ENCODE measurements around the gene HMCES.

The HMCES gene

DNA sequence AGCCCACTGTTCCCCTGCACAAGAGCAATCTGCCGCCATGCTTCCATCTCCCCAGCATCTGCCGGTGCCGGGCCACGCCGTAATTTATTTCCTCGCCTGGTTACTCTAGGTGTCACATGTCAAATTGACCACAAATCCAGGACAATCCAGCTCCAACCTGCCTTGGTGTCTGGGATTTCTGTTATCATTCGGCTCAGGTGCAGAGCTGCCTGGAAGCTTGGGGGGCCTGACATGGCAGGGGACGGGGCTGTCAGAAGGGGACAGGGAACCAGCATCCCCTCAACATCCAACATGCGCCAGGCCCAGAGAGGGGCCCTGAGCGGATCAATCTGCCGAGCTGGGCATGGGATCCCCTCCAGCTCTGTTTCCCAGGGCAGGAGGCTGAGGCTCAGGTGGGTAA lies 47.9 kb downstream of the HMCES start:
- TF ChIP-seq ZNF433 (tag by site-specific recombination; IDR thresholded peaks at IDR 0.05; ENCODE audit: low read depth) (no peak), ZNF768 (tag by site-specific recombination; IDR thresholded peaks at IDR 0.05) (no peak), ZNF670 (tag by site-specific recombination; IDR thresholded peaks at IDR 0.05; ENCODE audit: low read depth) (no peak), ZNF610 (tag by site-specific recombination; IDR thresholded peaks at IDR 0.05; ENCODE audit: borderline replicate concordance) (no peak), ZNF19 (tag by site-specific recombination; IDR thresholded peaks at IDR 0.05; ENCODE audit: low read depth) (no peak), YY2 (tag by site-specific recombination; IDR thresholded peaks at IDR 0.05) (no peak), ZNF677 (tag by site-specific recombination; IDR thresholded peaks at IDR 0.05) (no peak), ZNF548 (tag by site-specific recombination; IDR thresholded peaks at IDR 0.05) (no peak), ZNF626 (tag by site-specific recombination; IDR thresholded peaks at IDR 0.05) (no peak)
- TF ChIP-seq, protein P1, sequence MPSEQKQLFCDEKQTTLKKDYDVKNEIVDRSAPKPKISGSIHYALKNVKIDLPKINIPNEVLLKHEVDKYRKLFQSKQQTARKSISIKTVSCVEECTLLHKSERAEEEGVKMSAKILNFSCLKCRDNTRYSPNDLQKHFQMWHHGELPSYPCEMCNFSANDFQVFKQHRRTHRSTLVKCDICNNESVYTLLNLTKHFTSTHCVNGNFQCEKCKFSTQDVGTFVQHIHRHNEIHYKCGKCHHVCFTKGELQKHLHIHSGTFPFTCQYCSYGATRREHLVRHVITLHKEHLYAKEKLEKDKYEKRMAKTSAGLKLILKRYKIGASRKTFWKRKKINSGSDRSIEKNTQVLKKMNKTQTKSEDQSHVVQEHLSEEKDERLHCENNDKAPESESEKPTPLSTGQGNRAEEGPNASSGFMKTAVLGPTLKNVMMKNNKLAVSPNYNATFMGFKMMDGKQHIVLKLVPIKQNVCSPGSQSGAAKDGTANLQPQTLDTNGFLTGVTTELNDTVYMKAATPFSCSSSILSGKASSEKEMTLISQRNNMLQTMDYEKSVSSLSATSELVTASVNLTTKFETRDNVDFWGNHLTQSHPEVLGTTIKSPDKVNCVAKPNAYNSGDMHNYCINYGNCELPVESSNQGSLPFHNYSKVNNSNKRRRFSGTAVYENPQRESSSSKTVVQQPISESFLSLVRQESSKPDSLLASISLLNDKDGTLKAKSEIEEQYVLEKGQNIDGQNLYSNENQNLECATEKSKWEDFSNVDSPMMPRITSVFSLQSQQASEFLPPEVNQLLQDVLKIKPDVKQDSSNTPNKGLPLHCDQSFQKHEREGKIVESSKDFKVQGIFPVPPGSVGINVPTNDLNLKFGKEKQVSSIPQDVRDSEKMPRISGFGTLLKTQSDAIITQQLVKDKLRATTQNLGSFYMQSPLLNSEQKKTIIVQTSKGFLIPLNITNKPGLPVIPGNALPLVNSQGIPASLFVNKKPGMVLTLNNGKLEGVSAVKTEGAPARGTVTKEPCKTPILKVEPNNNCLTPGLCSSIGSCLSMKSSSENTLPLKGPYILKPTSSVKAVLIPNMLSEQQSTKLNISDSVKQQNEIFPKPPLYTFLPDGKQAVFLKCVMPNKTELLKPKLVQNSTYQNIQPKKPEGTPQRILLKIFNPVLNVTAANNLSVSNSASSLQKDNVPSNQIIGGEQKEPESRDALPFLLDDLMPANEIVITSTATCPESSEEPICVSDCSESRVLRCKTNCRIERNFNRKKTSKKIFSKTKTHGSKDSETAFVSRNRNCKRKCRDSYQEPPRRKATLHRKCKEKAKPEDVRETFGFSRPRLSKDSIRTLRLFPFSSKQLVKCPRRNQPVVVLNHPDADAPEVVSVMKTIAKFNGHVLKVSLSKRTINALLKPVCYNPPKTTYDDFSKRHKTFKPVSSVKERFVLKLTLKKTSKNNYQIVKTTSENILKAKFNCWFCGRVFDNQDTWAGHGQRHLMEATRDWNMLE (tag by site-specific recombination; conservative IDR thresholded peaks at IDR 0.05; ENCODE audit: low read depth) = no peak
- TF ChIP-seq, protein P2, sequence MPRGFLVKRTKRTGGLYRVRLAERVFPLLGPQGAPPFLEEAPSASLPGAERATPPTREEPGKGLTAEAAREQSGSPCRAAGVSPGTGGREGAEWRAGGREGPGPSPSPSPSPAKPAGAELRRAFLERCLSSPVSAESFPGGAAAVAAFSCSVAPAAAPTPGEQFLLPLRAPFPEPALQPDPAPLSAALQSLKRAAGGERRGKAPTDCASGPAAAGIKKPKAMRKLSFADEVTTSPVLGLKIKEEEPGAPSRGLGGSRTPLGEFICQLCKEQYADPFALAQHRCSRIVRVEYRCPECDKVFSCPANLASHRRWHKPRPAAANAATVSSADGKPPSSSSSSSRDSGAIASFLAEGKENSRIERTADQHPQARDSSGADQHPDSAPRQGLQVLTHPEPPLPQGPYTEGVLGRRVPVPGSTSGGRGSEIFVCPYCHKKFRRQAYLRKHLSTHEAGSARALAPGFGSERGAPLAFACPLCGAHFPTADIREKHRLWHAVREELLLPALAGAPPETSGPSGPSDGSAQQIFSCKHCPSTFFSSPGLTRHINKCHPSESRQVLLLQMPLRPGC (tag by site-specific recombination; IDR thresholded peaks at IDR 0.05) = no peak
- H3K36me3 ChIP-seq (ENCODE audit: control insufficient read depth in 2 of 2, insufficient read depth in 1 of 2, low read length in 2 of 2) = peaks cover 0 to 11% of the 10 kb centered on the region in 2 experiments; a peak in 1 of 3 replicates
- POLR2A ChIA-PET = interaction anchor here (1.2 kb wide), 1 partner anchor 10 kb away, joined by 5 read pairs; a partner anchor contains a TSS
- no peak overlapping the region for H3K27ac ChIP-seq (ENCODE audit: extremely low read depth, low read depth, low read length)
- CTCF ChIA-PET = no interaction called here
- H3K9me3 ChIP-seq (ENCODE audit: control insufficient read depth, insufficient read depth, low read depth, low read length) = no peaks in the 10 kb centered on the region
- no peaks in the 10 kb centered on the region for H3K4me1 ChIP-seq (ENCODE audit: control insufficient read depth, insufficient read depth, low read length)
- no peak overlapping the region for H3K4me3 ChIP-seq (ENCODE audit: low read depth, low read length)

DNA sequence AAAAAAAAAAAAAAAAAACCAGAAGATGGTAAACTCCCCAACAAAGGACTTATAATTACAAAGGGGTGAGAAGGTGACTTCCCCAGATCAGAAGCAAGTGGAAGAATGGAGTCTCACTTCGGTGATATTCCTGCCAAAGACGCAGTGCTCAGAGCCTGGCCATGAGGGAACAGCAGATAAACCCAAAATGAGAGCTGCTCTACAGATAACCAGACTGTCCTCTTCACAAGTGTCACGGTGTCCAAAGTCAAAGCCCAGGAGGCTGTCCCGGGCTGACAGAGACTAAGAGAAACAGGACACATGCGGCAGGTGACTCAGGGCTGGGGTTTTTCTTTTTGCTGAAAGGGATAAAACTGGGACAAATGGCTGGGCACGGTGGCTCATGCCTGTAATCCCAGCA lies 48.8 kb downstream of the HMCES start:
- Histone ChIP-seq H3K4me1 (ENCODE audit: control insufficient read depth, insufficient read depth, low read length) (no peaks in the 10 kb centered on the region), H3K27ac (ENCODE audit: extremely low read depth, low read depth, low read length) (no peak overlapping the region), H3K4me3 (ENCODE audit: low read depth, low read length) (no peak overlapping the region), H3K36me3 (ENCODE audit: control insufficient read depth in 2 of 2, insufficient read depth in 1 of 2, low read length in 2 of 2) (peaks cover 0 to 5% of the 10 kb centered on the region in 2 experiments; a peak in 1 of 3 replicates), H3K9me3 (ENCODE audit: control insufficient read depth, insufficient read depth, low read depth, low read length) (no peaks in the 10 kb centered on the region)
- TF ChIP-seq YY1 (tag by site-specific recombination; IDR thresholded peaks at IDR 0.05) = no peak
- TF ChIP-seq, protein P3, sequence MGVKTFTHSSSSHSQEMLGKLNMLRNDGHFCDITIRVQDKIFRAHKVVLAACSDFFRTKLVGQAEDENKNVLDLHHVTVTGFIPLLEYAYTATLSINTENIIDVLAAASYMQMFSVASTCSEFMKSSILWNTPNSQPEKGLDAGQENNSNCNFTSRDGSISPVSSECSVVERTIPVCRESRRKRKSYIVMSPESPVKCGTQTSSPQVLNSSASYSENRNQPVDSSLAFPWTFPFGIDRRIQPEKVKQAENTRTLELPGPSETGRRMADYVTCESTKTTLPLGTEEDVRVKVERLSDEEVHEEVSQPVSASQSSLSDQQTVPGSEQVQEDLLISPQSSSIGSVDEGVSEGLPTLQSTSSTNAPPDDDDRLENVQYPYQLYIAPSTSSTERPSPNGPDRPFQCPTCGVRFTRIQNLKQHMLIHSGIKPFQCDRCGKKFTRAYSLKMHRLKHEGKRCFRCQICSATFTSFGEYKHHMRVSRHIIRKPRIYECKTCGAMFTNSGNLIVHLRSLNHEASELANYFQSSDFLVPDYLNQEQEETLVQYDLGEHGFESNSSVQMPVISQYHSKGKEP (tag by site-specific recombination; IDR thresholded peaks at IDR 0.05) = no peak
- no peak for TF ChIP-seq ZNF768 (tag by site-specific recombination; IDR thresholded peaks at IDR 0.05)
- TF ChIP-seq ZNF776 (tag by site-specific recombination; IDR thresholded peaks at IDR 0.05; ENCODE audit: borderline replicate concordance) = no peak
- no peak for TF ChIP-seq SALL2 (tag by site-specific recombination; IDR thresholded peaks at IDR 0.05; ENCODE audit: borderline replicate concordance)
- TF ChIP-seq HOXD13 (CRISPR knock-in tag; IDR thresholded peaks at IDR 0.05; ENCODE audit: borderline replicate concordance) = no peak
- no peak for TF ChIP-seq ZNF121 (tag by site-specific recombination; IDR thresholded peaks at IDR 0.05)
- TF ChIP-seq SETDB1 (IDR thresholded peaks at IDR 0.05; ENCODE audit: insufficient read length, low read length) = no peak
- no peak for TF ChIP-seq KLF1 (tag by site-specific recombination; IDR thresholded peaks at IDR 0.05)
- TF ChIP-seq ZNF404 (tag by site-specific recombination; IDR thresholded peaks at IDR 0.05) = no peak
- TF ChIP-seq ZBTB20 (tag by site-specific recombination; IDR thresholded peaks at IDR 0.05) = no peak
- TF ChIP-seq OSR2 (tag by site-specific recombination; IDR thresholded peaks at IDR 0.05) = no peak
- no peak for TF ChIP-seq ZNF341 (tag by site-specific recombination; IDR thresholded peaks at IDR 0.05; ENCODE audit: low read depth)
- no peak for TF ChIP-seq WT1 (tag by site-specific recombination; IDR thresholded peaks at IDR 0.05)
- no peak for TF ChIP-seq ZNF48 (tag by site-specific recombination; IDR thresholded peaks at IDR 0.05)
- TF ChIP-seq ZNF174 (tag by site-specific recombination; IDR thresholded peaks at IDR 0.05) = no peak
- CTCF ChIA-PET = interaction anchor here (0.5 to 1.5 kb wide), 2 partner anchors 25 to 26 kb away, joined by 3 to 4 read pairs; no protein-coding TSS in a partner anchor
- POLR2A ChIA-PET = interaction anchor here (1.2 kb wide), 1 partner anchor 11 kb away, joined by 5 read pairs; a partner anchor contains a TSS
